ENCODE results near the gene POU2AF3.

GRCh38 chr11:111330234-111330893 lies 32.0 kb downstream of the POU2AF3 start:
- TF ChIP-seq CTCF (IDR thresholded peaks at IDR 0.05) (no peak), ZFX (IDR thresholded peaks at IDR 0.05; ENCODE audit: borderline replicate concordance) (no peak)

Measured in 22Rv1 (cell line).